ENCODE data around the gene CTF1.
A peak's percentile ranks its signal among the peaks of the same experiment; 100 is the strongest.

CTF1 gene

GRCh38 chr16:30874244-30874820 is 22.1 kb upstream of the CTF1 start:
- H3K36me3 ChIP-seq (ENCODE audit: insufficient read depth, low read length): no peaks in the 10 kb centered on the region
- H3K4me3 ChIP-seq (ENCODE audit: low read length): peak overlapping the region; percentile 92
- H3K27me3 ChIP-seq (ENCODE audit: control insufficient read depth, insufficient read depth, low read length): no peaks in the 10 kb centered on the region
- H3K9ac ChIP-seq (ENCODE audit: low read depth, low read length): peak overlapping the region; percentile 88
- no peaks in the 10 kb centered on the region for H3K9me3 ChIP-seq (replicated peaks; ENCODE audit: low read length)
- peaks cover 14% of the 10 kb centered on the region for H3K4me1 ChIP-seq (ENCODE audit: control insufficient read depth, insufficient read depth, low read length)
- H3K4me2 ChIP-seq (ENCODE audit: low read length): peak overlapping the region; percentile 95

- Histone ChIP-seq H3K4me3 (ENCODE audit: low read length) (peak overlapping the region; percentile 92), H3K4me1 (ENCODE audit: control insufficient read depth, insufficient read depth, low read length) (peaks cover 14% of the 10 kb centered on the region), H3K27me3 (ENCODE audit: control insufficient read depth, insufficient read depth, low read length) (no peaks in the 10 kb centered on the region), H3K36me3 (ENCODE audit: insufficient read depth, low read length) (no peaks in the 10 kb centered on the region), H3K9ac (ENCODE audit: low read depth, low read length) (peak overlapping the region; percentile 88), H3K4me2 (ENCODE audit: low read length) (peak overlapping the region; percentile 95), H3K9me3 (replicated peaks; ENCODE audit: low read length) (no peaks in the 10 kb centered on the region)
Observed at GRCh38 chr16:30874821-30875717, 21.3 kb upstream of the CTF1 start.

GRCh38 chr16:30875871-30876801 is 20.3 kb upstream of the CTF1 start:
- no peaks in the 10 kb centered on the region for H3K36me3 ChIP-seq (ENCODE audit: insufficient read depth, low read length)
- no peaks in the 10 kb centered on the region for H3K9me3 ChIP-seq (replicated peaks; ENCODE audit: low read length)
- peaks cover 14% of the 10 kb centered on the region for H3K4me1 ChIP-seq (ENCODE audit: control insufficient read depth, insufficient read depth, low read length)
- peak overlapping the region; percentile 95 for H3K4me2 ChIP-seq (ENCODE audit: low read length)
- H3K27me3 ChIP-seq (ENCODE audit: control insufficient read depth, insufficient read depth, low read length): no peaks in the 10 kb centered on the region
- peak overlapping the region; percentile 88 for H3K9ac ChIP-seq (ENCODE audit: low read depth, low read length)
- H3K4me3 ChIP-seq (ENCODE audit: low read length): peak overlapping the region; percentile 92

GRCh38 chr16:30876867-30877266 is 19.5 kb upstream of the CTF1 start:
- peak overlapping the region; percentile 92 for H3K4me3 ChIP-seq (ENCODE audit: low read length)

GRCh38 chr16:30882429-30883310 is 13.7 kb upstream of the CTF1 start:
- no peaks in the 10 kb centered on the region for H3K27me3 ChIP-seq (ENCODE audit: control insufficient read depth, insufficient read depth, low read length)
- no peaks in the 10 kb centered on the region for H3K9me3 ChIP-seq (replicated peaks; ENCODE audit: low read length)

More at GRCh38 chr16:30876867-30877266, 19.5 kb upstream of the CTF1 start:
- Histone ChIP-seq H3K4me1 (ENCODE audit: control insufficient read depth, insufficient read depth, low read length) (peaks cover 14% of the 10 kb centered on the region), H3K9me3 (replicated peaks; ENCODE audit: low read length) (no peaks in the 10 kb centered on the region), H3K27me3 (ENCODE audit: control insufficient read depth, insufficient read depth, low read length) (no peaks in the 10 kb centered on the region), H3K9ac (ENCODE audit: low read depth, low read length) (peak overlapping the region; percentile 88), H3K36me3 (ENCODE audit: insufficient read depth, low read length) (no peaks in the 10 kb centered on the region), H3K4me2 (ENCODE audit: low read length) (peak overlapping the region; percentile 95)

GRCh38 chr16:30884760-30885159 is 11.7 kb upstream of the CTF1 start:
- Histone ChIP-seq H3K4me1 (ENCODE audit: control insufficient read depth, insufficient read depth, low read length) (no peaks in the 10 kb centered on the region), H3K36me3 (ENCODE audit: insufficient read depth, low read length) (peaks cover 37% of the 10 kb centered on the region), H3K4me3 (ENCODE audit: low read length) (no peak overlapping the region), H3K27me3 (ENCODE audit: control insufficient read depth, insufficient read depth, low read length) (no peaks in the 10 kb centered on the region), H3K4me2 (ENCODE audit: low read length) (no peak overlapping the region), H3K9me3 (replicated peaks; ENCODE audit: low read length) (no peaks in the 10 kb centered on the region), H3K9ac (ENCODE audit: low read depth, low read length) (no peak overlapping the region)

More at GRCh38 chr16:30882429-30883310, 13.7 kb upstream of the CTF1 start:
- no peak overlapping the region for H3K4me2 ChIP-seq (ENCODE audit: low read length)
- H3K4me3 ChIP-seq (ENCODE audit: low read length): no peak overlapping the region
- H3K9ac ChIP-seq (ENCODE audit: low read depth, low read length): no peak overlapping the region
- no peaks in the 10 kb centered on the region for H3K4me1 ChIP-seq (ENCODE audit: control insufficient read depth, insufficient read depth, low read length)
- H3K36me3 ChIP-seq (ENCODE audit: insufficient read depth, low read length): peaks cover 23% of the 10 kb centered on the region

- Histone ChIP-seq H3K36me3 (ENCODE audit: insufficient read depth, low read length) (peaks cover 37% of the 10 kb centered on the region), H3K9me3 (replicated peaks; ENCODE audit: low read length) (no peaks in the 10 kb centered on the region), H3K9ac (ENCODE audit: low read depth, low read length) (no peak overlapping the region), H3K4me3 (ENCODE audit: low read length) (no peak overlapping the region), H3K27me3 (ENCODE audit: control insufficient read depth, insufficient read depth, low read length) (no peaks in the 10 kb centered on the region), H3K4me2 (ENCODE audit: low read length) (no peak overlapping the region), H3K4me1 (ENCODE audit: control insufficient read depth, insufficient read depth, low read length) (no peaks in the 10 kb centered on the region)
Observed at GRCh38 chr16:30885196-30885595, 11.2 kb upstream of the CTF1 start.

- Histone ChIP-seq H3K36me3 (ENCODE audit: insufficient read depth, low read length) (peaks cover 37% of the 10 kb centered on the region), H3K4me1 (ENCODE audit: control insufficient read depth, insufficient read depth, low read length) (no peaks in the 10 kb centered on the region), H3K4me3 (ENCODE audit: low read length) (no peak overlapping the region), H3K27me3 (ENCODE audit: control insufficient read depth, insufficient read depth, low read length) (no peaks in the 10 kb centered on the region), H3K9me3 (replicated peaks; ENCODE audit: low read length) (no peaks in the 10 kb centered on the region), H3K4me2 (ENCODE audit: low read length) (no peak overlapping the region), H3K9ac (ENCODE audit: low read depth, low read length) (no peak overlapping the region)
Observed at GRCh38 chr16:30886145-30886544, 10.3 kb upstream of the CTF1 start.

- H3K36me3 ChIP-seq (ENCODE audit: insufficient read depth, low read length): peaks cover 41% of the 10 kb centered on the region
- peaks cover 5% of the 10 kb centered on the region for H3K4me1 ChIP-seq (ENCODE audit: control insufficient read depth, insufficient read depth, low read length)
- no peaks in the 10 kb centered on the region for H3K9me3 ChIP-seq (replicated peaks; ENCODE audit: low read length)
- no peak overlapping the region for H3K4me2 ChIP-seq (ENCODE audit: low read length)
- no peak overlapping the region for H3K4me3 ChIP-seq (ENCODE audit: low read length)
- H3K9ac ChIP-seq (ENCODE audit: low read depth, low read length): no peak overlapping the region
- no peaks in the 10 kb centered on the region for H3K27me3 ChIP-seq (ENCODE audit: control insufficient read depth, insufficient read depth, low read length)
Observed at GRCh38 chr16:30887927-30888326, 8.5 kb upstream of the CTF1 start.

GRCh38 chr16:30888856-30889499 is 7.4 kb upstream of the CTF1 start:
- no peaks in the 10 kb centered on the region for H3K9me3 ChIP-seq (replicated peaks; ENCODE audit: low read length)
- peaks cover 9% of the 10 kb centered on the region for H3K4me1 ChIP-seq (ENCODE audit: control insufficient read depth, insufficient read depth, low read length)
- H3K9ac ChIP-seq (ENCODE audit: low read depth, low read length): no peak overlapping the region
- H3K36me3 ChIP-seq (ENCODE audit: insufficient read depth, low read length): peaks cover 41% of the 10 kb centered on the region
- no peaks in the 10 kb centered on the region for H3K27me3 ChIP-seq (ENCODE audit: control insufficient read depth, insufficient read depth, low read length)
- H3K4me3 ChIP-seq (ENCODE audit: low read length): no peak overlapping the region
- no peak overlapping the region for H3K4me2 ChIP-seq (ENCODE audit: low read length)
